K562 (cell line): ENCODE results near the gene CPT1C. TPM values are rescaled to one million over a fixed set of nuclear protein-coding genes. Genes with fewer than 3 reads are reported as not detected.

Experiments
- CHD4 ChIP-seq: fragments of 200-600 bp; sonication (generic); IDR thresholded peaks from 3 replicates; pipeline ENCODE4 v1.6.1; 2012; ENCODE audit warnings: low read depth, mild to moderate bottlenecking, mixed read lengths, low read length, inconsistent platforms; ENCODE audit not compliant: insufficient read depth, insufficient replicate concordance, poor library complexity, severe bottlenecking
- KLF13 ChIP-seq: fragments of 450-650 bp; IDR thresholded peaks from 2 replicates; pipeline ENCODE4 v1.6.1; 2016; ENCODE audit warnings: missing genetic modification characterization, low read depth, mild to moderate bottlenecking, missing compliant biosample characterization, moderate library complexity, borderline replicate concordance
- MYC ChIP-seq, 2 experiments: fragments of 250-450 bp in 1 of 2; sonication (Bioruptor Pico) in 1 of 2; IDR thresholded peaks; 2 replicates each; pipeline versions ENCODE4 v1.5.1 to v1.6.1; 2012 to 2021; ENCODE audit warnings: low read depth in 2 of 2, borderline replicate concordance in 1 of 2, improper control_type of control experiment in 1 of 2, low read length in 1 of 2, mild to moderate bottlenecking in 1 of 2, moderate library complexity in 1 of 2
- NFIC ChIP-seq: fragments of 450-650 bp; IDR thresholded peaks from 2 replicates; pipeline ENCODE4 v1.6.1; 2017; ENCODE audit warnings: mild to moderate bottlenecking, inconsistent platforms
- RBBP5 ChIP-seq: fragments of 200-600 bp; sonication (generic); IDR thresholded peaks from 2 replicates; pipeline ENCODE4 v1.6.1; 2012; ENCODE audit warnings: borderline replicate concordance, mild to moderate bottlenecking, low read length, control low read depth, inconsistent platforms; ENCODE audit not compliant: insufficient read depth, poor library complexity, severe bottlenecking
- SP1 ChIP-seq: sonication (generic); formaldehyde crosslinking; IDR thresholded peaks from 2 replicates; pipeline ENCODE4 v1.8.1; 2022; ENCODE audit warnings: mild to moderate bottlenecking, missing genetic modification reagents
- SUPT5H ChIP-seq: fragments of 450-650 bp; IDR thresholded peaks from 2 replicates; pipeline ENCODE4 v1.6.1; 2016
- TAF1 ChIP-seq: IDR thresholded peaks from 2 replicates; pipeline ENCODE4 v1.6.1; 2011; ENCODE audit warnings: mild to moderate bottlenecking, low read length, moderate library complexity; ENCODE audit not compliant: insufficient read depth, control insufficient read depth, severe bottlenecking; ENCODE audit errors: extremely low read depth
- TCF3 ChIP-seq: sonication (generic); formaldehyde crosslinking; IDR thresholded peaks from 2 replicates; pipeline ENCODE4 v1.4.0; 2020; ENCODE audit warnings: mild to moderate bottlenecking, missing genetic modification reagents
- TOE1 ChIP-seq, 2 experiments: fragments of 450-650 bp in 1 of 2; sonication (generic) in 1 of 2; formaldehyde crosslinking in 1 of 2; IDR thresholded peaks; 2 replicates each; pipeline versions ENCODE4 v1.7.1 to v1.8.0; 2016 to 2022; ENCODE audit warnings: borderline replicate concordance in 2 of 2, mild to moderate bottlenecking in 2 of 2, antibody characterized with exemption in 1 of 2, inconsistent platforms in 1 of 2, low read depth in 1 of 2, missing genetic modification reagents in 1 of 2, moderate library complexity in 1 of 2
- WHSC1 ChIP-seq: IDR thresholded peaks from one replicate; pipeline ENCODE4 v1.6.1; 2012; ENCODE audit warnings: low read length, control low read depth, inconsistent platforms
- ZNF143 ChIP-seq: sonication (generic); formaldehyde crosslinking; IDR thresholded peaks from 2 replicates; pipeline ENCODE4 v1.9.0; 2022; ENCODE audit warnings: mild to moderate bottlenecking, missing genetic modification reagents
- ZNF584 ChIP-seq: fragments of 200-800 bp; sonication (Bioruptor generic); IDR thresholded peaks from 2 replicates; pipeline ENCODE4 v1.6.1; 2016; ENCODE audit warnings: low read depth, mild to moderate bottlenecking, missing genetic modification characterization, missing compliant biosample characterization
- ZZZ3 ChIP-seq: fragments of 450-650 bp; IDR thresholded peaks from 2 replicates; pipeline ENCODE4 v1.6.1; 2016; ENCODE audit warnings: antibody characterized with exemption, mild to moderate bottlenecking, moderate library complexity
- polyA plus RNA-seq, 8 experiments: library from polyadenylated mRNA; depleted of rRNA in 4 of 8; stranded (reverse) in 5 of 8; unstranded in 3 of 8; fragments of >200 nt; fragmentation: Nextera tagmentation in 2 of 8; fragmentation: Illumina TruSeq in 1 of 8; extraction: Ambion mirVana in 2 of 8; extraction: Trizol in 1 of 8; gene quantifications; 2 replicates each; pipeline versions ENCODE4 v1.2.1 to v1.2.3, GENCODE V29; 2011 to 2014; ENCODE audit warnings: inconsistent platforms in 1 of 8, missing spikeins in 1 of 8
- total RNA-seq, 7 experiments: library from RNA; depleted of rRNA in 6 of 7; stranded (reverse); fragments of >200 nt in 6 of 7; fragmentation: Illumina TruSeq in 2 of 7; extraction: Trizol in 2 of 7; gene quantifications; 2 replicates each; pipeline versions ENCODE4 v1.2.1 to v1.2.3, GENCODE V29; 2011 to 2021; ENCODE audit warnings: low replicate concordance in 1 of 7
- TF ChIP-seq, protein P1 (sequence below): sonication (generic); IDR thresholded peaks from 2 replicates; pipeline ENCODE4 v1.6.1; 2016
- TF ChIP-seq, protein P2 (sequence below): fragments of 450-650 bp; IDR thresholded peaks from one replicate; pipeline ENCODE4 v1.6.1; 2018; ENCODE audit warnings: mild to moderate bottlenecking, moderate library complexity; ENCODE audit not compliant: partially characterized antibody
- TF ChIP-seq, protein P3 (sequence below), 2 experiments: IDR thresholded peaks; 2 replicates each; pipeline ENCODE4 v1.6.1; 2011; ENCODE audit warnings: borderline replicate concordance in 1 of 2, control low read depth in 1 of 2, low read depth in 1 of 2, low read length in 1 of 2, mild to moderate bottlenecking in 1 of 2, mixed read lengths in 1 of 2, moderate library complexity in 1 of 2; ENCODE audit not compliant: insufficient read depth in 1 of 2, insufficient read length in 1 of 2, poor library complexity in 1 of 2, severe bottlenecking in 1 of 2; ENCODE audit errors: extremely low read depth in 1 of 2
- TF ChIP-seq, protein P4 (sequence below): sonication (generic); formaldehyde crosslinking; IDR thresholded peaks from 2 replicates; pipeline ENCODE4 v1.8.1; 2023; ENCODE audit warnings: mild to moderate bottlenecking, missing genetic modification reagents, moderate library complexity
- TF ChIP-seq, protein P5 (sequence below): fragments of 450-650 bp; IDR thresholded peaks from 2 replicates; pipeline ENCODE4 v1.6.1; 2016

Gene CPT1C
- total and polyA plus RNA-seq, 9 of the 15 experiments (the other 6 are each of a cell fraction or from before 2014, with no cell fraction given), result 1.9 to 12.3 (median 3.0) TPM

DNA sequence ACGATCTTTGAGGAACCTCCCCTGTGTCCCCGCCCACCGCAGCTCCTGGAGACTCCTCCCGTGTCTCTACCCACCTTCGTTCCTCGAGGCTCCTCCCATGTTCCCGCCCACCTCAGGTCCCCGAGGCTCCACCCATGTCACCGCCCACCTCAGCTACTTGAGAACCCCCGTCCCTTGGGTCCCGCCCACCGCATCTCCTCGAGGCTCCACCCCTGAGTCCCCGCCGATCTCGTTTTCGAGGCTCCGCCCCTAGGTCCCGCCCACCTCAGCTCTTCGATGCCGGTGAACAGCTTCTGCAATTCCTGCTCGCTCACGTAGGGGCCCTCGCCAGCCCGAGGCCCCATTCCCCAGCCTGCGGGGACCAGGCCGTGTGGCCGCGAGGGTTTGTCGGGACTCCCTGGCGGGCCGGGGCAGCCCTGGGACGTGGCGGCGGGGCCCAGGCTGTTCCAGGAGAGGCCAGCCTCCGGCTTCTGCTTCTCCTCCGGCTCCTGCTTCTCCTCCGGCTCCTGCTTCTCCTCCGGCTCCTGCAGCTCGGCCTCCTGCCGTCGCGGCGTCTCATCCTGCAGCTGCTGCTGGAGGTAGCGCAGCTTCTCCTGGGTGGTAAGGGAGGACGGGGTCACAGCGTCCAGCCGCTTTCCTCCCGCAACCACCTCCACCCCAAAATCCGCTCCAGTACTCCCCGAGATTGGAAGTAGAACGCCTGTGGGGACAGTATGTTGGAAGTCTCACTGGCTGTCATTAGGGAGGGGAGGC, 55.5 kb downstream of the CPT1C start (continued):
- TF ChIP-seq ZNF143 (CRISPR knock-in tag) (no peak), KLF13 (tag) (no peak), ZZZ3 (no peak), SUPT5H (peak; percentile 67), ZNF584 (CRISPR knock-in tag) (no peak), SP1 (CRISPR knock-in tag) (peak; percentile 94), TOE1 (IDR thresholded peaks at IDR 0.05; ENCODE audit: borderline replicate concordance) (no peak), TOE1 (CRISPR knock-in tag; IDR thresholded peaks at IDR 0.05; ENCODE audit: borderline replicate concordance, low read depth) (no peak), TCF3 (no peak), RBBP5 (peak; percentile 41), CHD4 (no peak), TAF1 (peak; percentile 32), MYC (IDR thresholded peaks at IDR 0.05; ENCODE audit: low read depth, low read length) (peak; percentile 33; the same call in 1 of the 2 replicates), MYC (CRISPR knock-in tag; IDR thresholded peaks at IDR 0.05; ENCODE audit: borderline replicate concordance, low read depth) (no peak), NFIC (0 out of 2 replicates have a peak, but pooled peaks have one; percentile 22), WHSC1 (no peak)
- TF ChIP-seq, protein P1, sequence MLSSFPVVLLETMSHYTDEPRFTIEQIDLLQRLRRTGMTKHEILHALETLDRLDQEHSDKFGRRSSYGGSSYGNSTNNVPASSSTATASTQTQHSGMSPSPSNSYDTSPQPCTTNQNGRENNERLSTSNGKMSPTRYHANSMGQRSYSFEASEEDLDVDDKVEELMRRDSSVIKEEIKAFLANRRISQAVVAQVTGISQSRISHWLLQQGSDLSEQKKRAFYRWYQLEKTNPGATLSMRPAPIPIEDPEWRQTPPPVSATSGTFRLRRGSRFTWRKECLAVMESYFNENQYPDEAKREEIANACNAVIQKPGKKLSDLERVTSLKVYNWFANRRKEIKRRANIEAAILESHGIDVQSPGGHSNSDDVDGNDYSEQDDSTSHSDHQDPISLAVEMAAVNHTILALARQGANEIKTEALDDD, result no peak
- TF ChIP-seq, protein P2, sequence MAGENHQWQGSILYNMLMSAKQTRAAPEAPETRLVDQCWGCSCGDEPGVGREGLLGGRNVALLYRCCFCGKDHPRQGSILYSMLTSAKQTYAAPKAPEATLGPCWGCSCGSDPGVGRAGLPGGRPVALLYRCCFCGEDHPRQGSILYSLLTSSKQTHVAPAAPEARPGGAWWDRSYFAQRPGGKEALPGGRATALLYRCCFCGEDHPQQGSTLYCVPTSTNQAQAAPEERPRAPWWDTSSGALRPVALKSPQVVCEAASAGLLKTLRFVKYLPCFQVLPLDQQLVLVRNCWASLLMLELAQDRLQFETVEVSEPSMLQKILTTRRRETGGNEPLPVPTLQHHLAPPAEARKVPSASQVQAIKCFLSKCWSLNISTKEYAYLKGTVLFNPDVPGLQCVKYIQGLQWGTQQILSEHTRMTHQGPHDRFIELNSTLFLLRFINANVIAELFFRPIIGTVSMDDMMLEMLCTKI, result no peak
- TF ChIP-seq, protein P3, sequence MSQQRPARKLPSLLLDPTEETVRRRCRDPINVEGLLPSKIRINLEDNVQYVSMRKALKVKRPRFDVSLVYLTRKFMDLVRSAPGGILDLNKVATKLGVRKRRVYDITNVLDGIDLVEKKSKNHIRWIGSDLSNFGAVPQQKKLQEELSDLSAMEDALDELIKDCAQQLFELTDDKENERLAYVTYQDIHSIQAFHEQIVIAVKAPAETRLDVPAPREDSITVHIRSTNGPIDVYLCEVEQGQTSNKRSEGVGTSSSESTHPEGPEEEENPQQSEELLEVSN (IDR thresholded peaks at IDR 0.05; ENCODE audit: borderline replicate concordance in 1 of 2, extremely low read depth in 1 of 2, insufficient read depth in 1 of 2, insufficient read length in 1 of 2, low read depth in 1 of 2, low read length in 1 of 2, poor library complexity in 1 of 2, severe bottlenecking in 1 of 2), result peak; percentile 77 to 90
- TF ChIP-seq, protein P4, sequence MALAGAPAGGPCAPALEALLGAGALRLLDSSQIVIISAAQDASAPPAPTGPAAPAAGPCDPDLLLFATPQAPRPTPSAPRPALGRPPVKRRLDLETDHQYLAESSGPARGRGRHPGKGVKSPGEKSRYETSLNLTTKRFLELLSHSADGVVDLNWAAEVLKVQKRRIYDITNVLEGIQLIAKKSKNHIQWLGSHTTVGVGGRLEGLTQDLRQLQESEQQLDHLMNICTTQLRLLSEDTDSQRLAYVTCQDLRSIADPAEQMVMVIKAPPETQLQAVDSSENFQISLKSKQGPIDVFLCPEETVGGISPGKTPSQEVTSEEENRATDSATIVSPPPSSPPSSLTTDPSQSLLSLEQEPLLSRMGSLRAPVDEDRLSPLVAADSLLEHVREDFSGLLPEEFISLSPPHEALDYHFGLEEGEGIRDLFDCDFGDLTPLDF (CRISPR knock-in tag), result 0 out of 2 replicates have a peak, but pooled peaks have one; percentile 57
- TF ChIP-seq, protein P5, sequence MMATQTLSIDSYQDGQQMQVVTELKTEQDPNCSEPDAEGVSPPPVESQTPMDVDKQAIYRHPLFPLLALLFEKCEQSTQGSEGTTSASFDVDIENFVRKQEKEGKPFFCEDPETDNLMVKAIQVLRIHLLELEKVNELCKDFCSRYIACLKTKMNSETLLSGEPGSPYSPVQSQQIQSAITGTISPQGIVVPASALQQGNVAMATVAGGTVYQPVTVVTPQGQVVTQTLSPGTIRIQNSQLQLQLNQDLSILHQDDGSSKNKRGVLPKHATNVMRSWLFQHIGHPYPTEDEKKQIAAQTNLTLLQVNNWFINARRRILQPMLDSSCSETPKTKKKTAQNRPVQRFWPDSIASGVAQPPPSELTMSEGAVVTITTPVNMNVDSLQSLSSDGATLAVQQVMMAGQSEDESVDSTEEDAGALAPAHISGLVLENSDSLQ, result peak; percentile 85
